ENCODE measurements around the gene FARP1.
"Not testable (repeated sequence)": the region's sequence is repeated elsewhere in the genome, so short reads cannot be mapped to it uniquely, and the experiment has no call there.

The FARP1 gene

DNA sequence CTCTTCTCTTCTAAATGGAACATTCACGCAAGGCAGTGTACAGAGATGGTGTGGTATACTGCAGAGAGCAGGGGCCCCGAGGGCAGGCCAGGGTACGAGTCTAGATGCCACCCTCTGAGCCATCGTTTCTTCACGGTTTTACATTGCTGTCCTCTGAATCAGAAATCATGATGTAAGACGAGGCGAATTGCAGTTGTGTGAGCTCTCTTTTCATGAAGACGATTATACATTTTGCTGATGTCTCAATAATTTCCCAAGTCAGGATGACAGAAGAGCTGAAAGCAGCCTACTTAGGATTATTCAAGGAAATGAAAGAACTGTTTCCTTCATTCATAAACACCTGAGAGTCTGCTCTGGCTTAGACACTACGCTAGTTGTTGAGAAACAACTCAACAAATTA lies 127.9 kb downstream of the FARP1 start:
- Histone ChIP-seq H2BK5ac (ENCODE audit: low read depth, low read length, poor library complexity) (no peak overlapping the region), H2BK120ac (ENCODE audit: insufficient read depth, low read length, poor library complexity) (no peak overlapping the region), H4K12ac (ENCODE audit: low read depth, low read length) (no peak overlapping the region), H3K4me2 (ENCODE audit: low read length) (no peak overlapping the region), H3K23ac (ENCODE audit: low read length) (no peak overlapping the region), H2AFZ (ENCODE audit: insufficient read depth, low read length, poor library complexity) (no peak overlapping the region), H4K8ac (ENCODE audit: low read depth, low read length) (no peak overlapping the region), H4K91ac (ENCODE audit: low read depth, low read length) (no peak overlapping the region), H3K36me3 (ENCODE audit: control insufficient read depth in 1 of 2, insufficient read depth in 2 of 2, low read length in 2 of 2) (no peaks in the 10 kb centered on the region), H3K27me3 (ENCODE audit: insufficient read depth, low read length) (no peaks in the 10 kb centered on the region), H3K18ac (ENCODE audit: low read length) (no peak overlapping the region), H3K79me2 (ENCODE audit: control insufficient read depth, insufficient read depth, low read length, poor library complexity) (no peaks in the 10 kb centered on the region), H3K79me1 (ENCODE audit: low read length) (peaks cover 19% of the 10 kb centered on the region), H3K27ac (ENCODE audit: low read depth, low read length) (no peak overlapping the region), H2BK12ac (ENCODE audit: low read length) (no peak overlapping the region), H3K9me3 (ENCODE audit: insufficient read depth, low read depth, low read length) (no peaks in the 10 kb centered on the region), H3K4me3 (ENCODE audit: low read depth, low read length) (no peak overlapping the region), H3K9ac (ENCODE audit: low read length) (no peak overlapping the region), H3K4me1 (ENCODE audit: control insufficient read depth in 1 of 2, insufficient read depth in 2 of 2, low read length in 2 of 2) (peaks cover 18 to 28% of the 10 kb centered on the region in 2 experiments), H2AK5ac (ENCODE audit: low read length) (no peak overlapping the region), H3K4ac (ENCODE audit: low read depth, low read length) (no peak overlapping the region), H3K14ac (ENCODE audit: low read length) (no peak overlapping the region)
- DNase-seq = peak; percentile 53 to 80
- WGBS (ENCODE audit: extremely low coverage, insufficient coverage, insufficient read length) = no CpG with 5 or more reads among the region's 9 CpGs

DNA sequence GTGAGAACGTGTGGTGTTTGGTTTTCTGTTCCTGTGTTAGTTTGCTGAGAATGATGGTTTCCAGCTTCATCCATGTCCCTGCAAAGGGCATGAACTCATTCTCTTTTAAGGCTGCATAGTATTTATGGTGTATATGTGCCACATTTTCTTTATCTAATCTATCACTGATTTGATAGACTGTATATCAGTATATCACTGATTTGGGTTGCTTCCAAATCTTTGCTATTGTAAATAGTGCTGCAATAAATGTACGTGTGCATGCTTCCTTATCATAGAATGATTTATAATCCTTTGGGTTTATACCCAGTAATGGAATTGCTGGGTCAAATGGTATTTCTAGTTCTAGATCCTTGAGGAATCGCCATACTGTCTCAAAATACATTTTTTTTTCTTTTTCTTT lies 128.8 kb downstream of the FARP1 start:
- not testable (repeated sequence) for DNase-seq
- WGBS (ENCODE audit: extremely low coverage, insufficient coverage, insufficient read length) = no CpG with 5 or more reads among the region's 3 CpGs

DNA sequence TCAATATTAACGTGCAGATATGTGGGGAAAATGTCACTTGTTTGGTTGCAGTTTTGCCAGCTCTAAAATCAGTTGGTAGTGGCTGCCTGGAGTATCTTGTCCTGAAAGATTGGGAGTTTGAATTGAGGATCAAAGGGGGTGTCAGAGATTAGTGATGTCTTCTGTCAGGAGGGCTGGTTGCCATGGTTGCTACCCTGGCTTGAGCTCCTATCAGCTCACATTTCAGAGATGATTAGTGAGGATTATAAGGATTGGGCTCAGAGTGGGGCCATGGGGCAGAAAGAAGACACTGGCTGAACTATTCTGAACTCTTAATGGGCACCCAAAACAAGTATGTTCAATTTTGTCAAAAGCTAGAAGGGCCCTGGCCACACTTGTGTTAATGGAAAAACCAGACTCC lies 129.7 kb downstream of the FARP1 start:
- peak overlapping the region; percentile 79 for H2BK12ac ChIP-seq (ENCODE audit: low read length)
- H3K4me3 ChIP-seq (ENCODE audit: low read depth, low read length) = no peak overlapping the region
- H3K23ac ChIP-seq (ENCODE audit: low read length) = no peak overlapping the region
- H3K14ac ChIP-seq (ENCODE audit: low read length) = no peak overlapping the region
- peak overlapping the region; percentile 49 for H3K27ac ChIP-seq (ENCODE audit: low read depth, low read length)
- H3K9ac ChIP-seq (ENCODE audit: low read length) = no peak overlapping the region
- H3K4me2 ChIP-seq (ENCODE audit: low read length) = no peak overlapping the region
- peak overlapping the region; percentile 33 for H2BK5ac ChIP-seq (ENCODE audit: low read depth, low read length, poor library complexity)
- peak overlapping the region; percentile 40 for H3K18ac ChIP-seq (ENCODE audit: low read length)
- no peaks in the 10 kb centered on the region for H3K9me3 ChIP-seq (ENCODE audit: insufficient read depth, low read depth, low read length)
- H2AFZ ChIP-seq (ENCODE audit: insufficient read depth, low read length, poor library complexity) = no peak overlapping the region
- H2BK120ac ChIP-seq (ENCODE audit: insufficient read depth, low read length, poor library complexity) = peak overlapping the region; percentile 57
- H4K8ac ChIP-seq (ENCODE audit: low read depth, low read length) = no peak overlapping the region
- H4K91ac ChIP-seq (ENCODE audit: low read depth, low read length) = peak overlapping the region; percentile 4
- H3K4me1 ChIP-seq (ENCODE audit: control insufficient read depth in 1 of 2, insufficient read depth in 2 of 2, low read length in 2 of 2) = peaks cover 14 to 24% of the 10 kb centered on the region in 2 experiments
- H3K79me1 ChIP-seq (ENCODE audit: low read length) = peaks cover 13% of the 10 kb centered on the region
- no peaks in the 10 kb centered on the region for H3K27me3 ChIP-seq (ENCODE audit: insufficient read depth, low read length)
- WGBS (ENCODE audit: extremely low coverage, insufficient coverage, insufficient read length) = no CpG with 5 or more reads among the region's 1 CpG
- H4K12ac ChIP-seq (ENCODE audit: low read depth, low read length) = no peak overlapping the region
- no peak for DNase-seq
- no peaks in the 10 kb centered on the region for H3K79me2 ChIP-seq (ENCODE audit: control insufficient read depth, insufficient read depth, low read length, poor library complexity)
- no peak overlapping the region for H2AK5ac ChIP-seq (ENCODE audit: low read length)
- no peaks in the 10 kb centered on the region for H3K36me3 ChIP-seq (ENCODE audit: control insufficient read depth in 1 of 2, insufficient read depth in 2 of 2, low read length in 2 of 2)
- peak overlapping the region; percentile 48 for H3K4ac ChIP-seq (ENCODE audit: low read depth, low read length)

More for the DNA sequence above, 128.8 kb downstream of the FARP1 start:
- H3K79me1 ChIP-seq (ENCODE audit: low read length) = peaks cover 15% of the 10 kb centered on the region
- not testable (repeated sequence) for H4K91ac ChIP-seq (ENCODE audit: low read depth, low read length); H4K12ac ChIP-seq (ENCODE audit: low read depth, low read length); H3K14ac ChIP-seq (ENCODE audit: low read length); H3K27me3 ChIP-seq (ENCODE audit: insufficient read depth, low read length); H2BK5ac ChIP-seq (ENCODE audit: low read depth, low read length, poor library complexity); H2BK120ac ChIP-seq (ENCODE audit: insufficient read depth, low read length, poor library complexity); H3K9me3 ChIP-seq (ENCODE audit: insufficient read depth, low read depth, low read length); H3K4ac ChIP-seq (ENCODE audit: low read depth, low read length); H3K4me3 ChIP-seq (ENCODE audit: low read depth, low read length); H2AK5ac ChIP-seq (ENCODE audit: low read length); H3K27ac ChIP-seq (ENCODE audit: low read depth, low read length); H3K79me2 ChIP-seq (ENCODE audit: control insufficient read depth, insufficient read depth, low read length, poor library complexity); H3K9ac ChIP-seq (ENCODE audit: low read length); H3K18ac ChIP-seq (ENCODE audit: low read length); H2BK12ac ChIP-seq (ENCODE audit: low read length); H2AFZ ChIP-seq (ENCODE audit: insufficient read depth, low read length, poor library complexity); H3K23ac ChIP-seq (ENCODE audit: low read length); H3K36me3 ChIP-seq (ENCODE audit: control insufficient read depth in 1 of 2, insufficient read depth in 2 of 2, low read length in 2 of 2); H4K8ac ChIP-seq (ENCODE audit: low read depth, low read length); H3K4me2 ChIP-seq (ENCODE audit: low read length)
- H3K4me1 ChIP-seq (ENCODE audit: control insufficient read depth in 1 of 2, insufficient read depth in 2 of 2, low read length in 2 of 2) = peaks cover 14 to 25% of the 10 kb centered on the region in 2 experiments

DNA sequence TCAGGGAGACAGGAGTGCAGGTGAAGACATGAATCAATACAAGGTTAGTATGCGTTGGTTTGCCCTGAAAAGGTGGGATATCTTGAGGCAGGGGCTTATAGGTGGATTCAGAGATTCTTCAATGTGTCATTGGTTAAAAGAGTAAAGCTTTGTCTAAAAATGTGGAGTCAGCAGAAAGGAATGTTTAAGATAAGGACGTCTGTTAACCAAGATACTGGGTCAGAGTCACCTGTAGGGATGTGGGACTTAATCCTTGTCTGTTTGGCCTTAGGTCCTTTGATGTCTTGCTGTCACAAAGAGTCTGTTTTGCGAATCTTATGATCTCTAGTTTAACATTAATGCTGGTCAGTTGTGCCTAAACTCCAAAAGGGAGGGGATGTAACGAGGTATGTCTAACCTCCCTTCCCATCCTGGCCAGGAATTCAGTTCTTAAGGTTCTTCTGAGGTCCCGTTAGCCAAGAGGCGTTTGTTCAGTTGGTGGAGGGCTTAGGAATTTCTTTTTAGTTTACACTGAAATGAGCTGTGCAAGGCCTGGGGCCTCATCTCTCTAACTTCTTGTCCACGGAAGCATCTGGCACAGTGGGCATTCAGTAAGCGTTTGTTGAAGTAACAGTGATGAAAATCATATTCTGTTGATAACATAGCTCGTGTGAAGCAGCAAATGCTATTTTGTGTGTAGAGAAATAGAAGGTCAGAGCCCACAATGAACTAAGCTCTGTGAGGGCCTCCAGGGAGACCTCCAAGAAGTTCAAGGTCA lies 130.4 kb downstream of the FARP1 start:
- no peaks in the 10 kb centered on the region for H3K9me3 ChIP-seq (ENCODE audit: insufficient read depth, low read depth, low read length)
- peak; percentile 40 to 84 for DNase-seq
- no peak overlapping the region for H3K23ac ChIP-seq (ENCODE audit: low read length)
- peak overlapping the region; percentile 50 for H3K18ac ChIP-seq (ENCODE audit: low read length)
- H4K8ac ChIP-seq (ENCODE audit: low read depth, low read length) = no peak overlapping the region
- peak overlapping the region; percentile 19 for H3K14ac ChIP-seq (ENCODE audit: low read length)
- WGBS (ENCODE audit: extremely low coverage, insufficient coverage, insufficient read length) = no CpG with 5 or more reads among the region's 9 CpGs
- no peak overlapping the region for H2AFZ ChIP-seq (ENCODE audit: insufficient read depth, low read length, poor library complexity)
- no peak overlapping the region for H3K4me3 ChIP-seq (ENCODE audit: low read depth, low read length)
- H3K79me2 ChIP-seq (ENCODE audit: control insufficient read depth, insufficient read depth, low read length, poor library complexity) = no peaks in the 10 kb centered on the region
- no peak overlapping the region for H2AK5ac ChIP-seq (ENCODE audit: low read length)
- H3K36me3 ChIP-seq (ENCODE audit: control insufficient read depth in 1 of 2, insufficient read depth in 2 of 2, low read length in 2 of 2) = no peaks in the 10 kb centered on the region
- peak overlapping the region; percentile 38 for H3K4ac ChIP-seq (ENCODE audit: low read depth, low read length)
- peak overlapping the region; percentile 17 for H2BK120ac ChIP-seq (ENCODE audit: insufficient read depth, low read length, poor library complexity)
- peaks cover 9 to 22% of the 10 kb centered on the region in 2 experiments for H3K4me1 ChIP-seq (ENCODE audit: control insufficient read depth in 1 of 2, insufficient read depth in 2 of 2, low read length in 2 of 2)
- H3K27me3 ChIP-seq (ENCODE audit: insufficient read depth, low read length) = no peaks in the 10 kb centered on the region
- peak overlapping the region; percentile 50 for H4K91ac ChIP-seq (ENCODE audit: low read depth, low read length)
- peak overlapping the region; percentile 50 for H3K27ac ChIP-seq (ENCODE audit: low read depth, low read length)
- H3K9ac ChIP-seq (ENCODE audit: low read length) = no peak overlapping the region
- no peak overlapping the region for H4K12ac ChIP-seq (ENCODE audit: low read depth, low read length)
- peaks cover 8% of the 10 kb centered on the region for H3K79me1 ChIP-seq (ENCODE audit: low read length)
- H2BK12ac ChIP-seq (ENCODE audit: low read length) = peak overlapping the region; percentile 47
- peak overlapping the region; percentile 57 for H2BK5ac ChIP-seq (ENCODE audit: low read depth, low read length, poor library complexity)
- H3K4me2 ChIP-seq (ENCODE audit: low read length) = no peak overlapping the region

Data from trophoblast cell (in vitro differentiated cells and primary cell).